Testis (tissue), 2 donors: ENCODE measurements around the gene ZBED3.

ENCODE experiments used
- POLR2A ChIP-seq: fragments of 450-650 bp; IDR thresholded peaks from one replicate; pipeline ENCODE4 v1.6.1; 2017; ENCODE audit warnings: antibody characterized with exemption, mild to moderate bottlenecking, moderate library complexity
- TF ChIP-seq, protein P1 (sequence below), 3 experiments: fragments of 450-650 bp in 2 of 3; fragments of 200-600 bp in 1 of 3; sonication (generic) in 1 of 3; IDR thresholded peaks; one replicate each; pipeline ENCODE4 v1.5.1; 2016 to 2019; ENCODE audit warnings: antibody characterized with exemption in 3 of 3, mild to moderate bottlenecking in 2 of 3, moderate library complexity in 1 of 3

DNA sequence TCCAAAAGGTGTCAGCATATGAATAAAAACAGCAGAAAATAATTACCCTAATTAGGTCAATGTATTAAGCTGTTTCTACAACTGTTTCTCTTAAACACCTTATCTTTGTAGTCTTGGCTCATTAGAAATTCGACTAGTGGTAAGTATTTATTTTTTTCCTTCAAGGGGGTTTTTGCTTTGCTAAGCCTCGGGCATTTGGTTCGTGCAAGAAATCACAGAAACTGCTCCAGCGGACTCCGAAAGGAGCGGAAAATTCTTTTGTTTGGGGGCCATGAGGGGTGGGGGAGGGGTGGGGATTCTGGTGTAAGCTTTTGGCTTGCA is 757 bp downstream of the ZBED3 start:
- TF ChIP-seq, protein P1, sequence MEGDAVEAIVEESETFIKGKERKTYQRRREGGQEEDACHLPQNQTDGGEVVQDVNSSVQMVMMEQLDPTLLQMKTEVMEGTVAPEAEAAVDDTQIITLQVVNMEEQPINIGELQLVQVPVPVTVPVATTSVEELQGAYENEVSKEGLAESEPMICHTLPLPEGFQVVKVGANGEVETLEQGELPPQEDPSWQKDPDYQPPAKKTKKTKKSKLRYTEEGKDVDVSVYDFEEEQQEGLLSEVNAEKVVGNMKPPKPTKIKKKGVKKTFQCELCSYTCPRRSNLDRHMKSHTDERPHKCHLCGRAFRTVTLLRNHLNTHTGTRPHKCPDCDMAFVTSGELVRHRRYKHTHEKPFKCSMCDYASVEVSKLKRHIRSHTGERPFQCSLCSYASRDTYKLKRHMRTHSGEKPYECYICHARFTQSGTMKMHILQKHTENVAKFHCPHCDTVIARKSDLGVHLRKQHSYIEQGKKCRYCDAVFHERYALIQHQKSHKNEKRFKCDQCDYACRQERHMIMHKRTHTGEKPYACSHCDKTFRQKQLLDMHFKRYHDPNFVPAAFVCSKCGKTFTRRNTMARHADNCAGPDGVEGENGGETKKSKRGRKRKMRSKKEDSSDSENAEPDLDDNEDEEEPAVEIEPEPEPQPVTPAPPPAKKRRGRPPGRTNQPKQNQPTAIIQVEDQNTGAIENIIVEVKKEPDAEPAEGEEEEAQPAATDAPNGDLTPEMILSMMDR (IDR thresholded peaks at IDR 0.05): no peak
- TF ChIP-seq POLR2A: no peak
